Activated T-helper 1 cell treated with anti-CD3 and anti-CD28 coated beads, Interleukin-12 subunit alpha, Interleukin-12 subunit beta, Interleukin-2, Interleukin-4 antibody, amounts not matched to agents 30 ng/mL and 10 ng/mL and 1 ng/mL, durations not matched to agents 14 hours and 24 hours and 36 hours (primary cell): ENCODE results near the gene MFAP2. TPM values are rescaled to one million over a fixed set of nuclear protein-coding genes. Genes with fewer than 3 reads are reported as not detected.

ENCODE experiments used
- DNase-seq: peaks from one replicate; pipeline ENCODE4 v3.0.0; 2021; ENCODE audit warnings: low spot score
- H3K27ac Mint-ChIP-seq: one replicate; pipeline ENCODE4 v1.8.0; 2021; ENCODE audit warnings: mild to moderate bottlenecking, mixed read lengths
- H3K27me3 Mint-ChIP-seq: one replicate; pipeline ENCODE4 v1.8.0; 2022; ENCODE audit warnings: mild to moderate bottlenecking, moderate library complexity, mixed read lengths; ENCODE audit not compliant: insufficient read depth
- H3K36me3 Mint-ChIP-seq: one replicate; pipeline ENCODE4 v1.8.0; 2021; ENCODE audit warnings: low read depth, mixed read lengths
- H3K4me1 Mint-ChIP-seq: one replicate; pipeline ENCODE4 v1.8.0; 2021; ENCODE audit warnings: low read depth, mixed read lengths
- H3K4me3 Mint-ChIP-seq: one replicate; pipeline ENCODE4 v1.8.0; 2021; ENCODE audit warnings: mild to moderate bottlenecking, moderate library complexity, mixed read lengths
- H3K9me3 Mint-ChIP-seq: one replicate; pipeline ENCODE4 v1.8.0; 2021; ENCODE audit warnings: mixed read lengths
- intact Hi-C: fragments of 100-400 bp; cut with micrococcal nuclease; formaldehyde crosslinking; loops from one replicate; pipeline ENCODE4 v1.15.1; 2024
- total RNA-seq: library from RNA; stranded (reverse); gene quantifications from 2 replicates; pipeline ENCODE4 v1.2.3, GENCODE V29; 2022

MFAP2 gene, protein sequence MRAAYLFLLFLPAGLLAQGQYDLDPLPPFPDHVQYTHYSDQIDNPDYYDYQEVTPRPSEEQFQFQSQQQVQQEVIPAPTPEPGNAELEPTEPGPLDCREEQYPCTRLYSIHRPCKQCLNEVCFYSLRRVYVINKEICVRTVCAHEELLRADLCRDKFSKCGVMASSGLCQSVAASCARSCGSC
- not detected in 2 replicates for total RNA-seq

DNA sequence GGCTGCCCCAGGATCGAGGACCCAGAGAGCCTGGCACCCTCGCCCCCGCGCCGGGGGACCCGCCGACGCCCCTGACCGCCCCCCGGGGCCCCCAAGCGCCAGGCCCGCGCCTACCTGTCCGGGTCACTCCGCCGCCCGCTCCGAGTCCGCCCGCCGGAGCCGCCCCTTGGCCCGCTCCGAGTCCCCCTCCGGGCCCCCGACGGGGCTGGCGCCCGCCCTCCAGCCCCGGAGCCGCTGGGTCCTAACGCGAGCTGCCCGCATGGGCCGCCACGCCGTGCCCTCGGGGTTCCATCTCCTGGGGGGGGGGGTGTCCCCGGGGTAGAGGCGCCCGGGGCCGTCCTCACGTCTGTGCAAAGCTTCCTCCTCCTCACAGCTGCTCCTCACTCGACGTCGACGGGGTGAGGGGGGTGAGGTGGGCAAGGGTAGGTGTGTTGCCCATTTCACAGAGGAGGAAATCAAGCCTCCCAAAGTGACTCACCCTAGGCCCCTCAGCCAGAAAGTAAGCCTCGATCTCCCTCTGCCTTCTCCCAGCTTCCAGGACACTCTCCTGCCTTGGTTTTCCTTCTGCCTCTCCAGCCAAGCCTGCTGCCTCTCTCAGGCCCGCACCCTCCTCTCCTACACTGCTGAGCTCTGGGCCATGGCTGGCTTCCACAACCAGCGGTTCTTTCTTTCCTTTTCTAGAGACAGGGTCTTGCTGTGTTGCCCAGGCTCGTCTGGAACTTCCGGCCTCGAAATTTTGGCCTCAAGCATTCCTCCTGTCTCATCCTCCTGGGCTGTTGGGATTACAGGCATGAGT lies at the start of gene MFAP2:
Gene MFAP2, minus strand, starts transcription at position 148 of the 796 bp plus-strand sequence. CDS start 2,347 bp downstream, outside the sequence.
- no peak for DNase-seq
- no peaks in the 10 kb centered on the region for H3K9me3 Mint-ChIP-seq
- H3K4me1 Mint-ChIP-seq: no peaks in the 10 kb centered on the region
- peak within 1 kb of the TSS; percentile 9 for H3K4me3 Mint-ChIP-seq
- peaks cover 33% of the 10 kb centered on the region for H3K27me3 Mint-ChIP-seq
- intact Hi-C loops: no loop called here
- no peak within 1 kb of the TSS for H3K27ac Mint-ChIP-seq
- H3K36me3 Mint-ChIP-seq: peaks cover 2% of the 10 kb centered on the region

DNA sequence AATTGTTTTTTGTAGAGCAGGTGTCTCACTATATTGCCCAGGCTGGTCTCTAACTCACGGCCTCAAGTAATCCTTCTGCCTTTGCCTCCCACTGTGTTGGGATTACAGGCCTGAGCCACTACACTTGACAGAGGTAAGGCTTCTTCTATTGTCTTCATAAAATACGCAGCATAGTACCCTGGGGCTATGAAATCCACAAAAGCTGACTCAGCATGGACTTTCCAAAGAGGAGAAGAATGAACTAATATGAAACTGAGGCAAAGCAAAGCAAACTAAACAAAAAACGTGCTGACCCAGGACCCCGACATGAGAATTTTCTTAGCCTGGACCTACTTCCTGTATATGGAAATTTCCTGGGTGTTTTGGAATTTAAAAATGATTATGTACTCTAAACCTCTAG lies 49.8 kb upstream of the MFAP2 start:
- Mint-ChIP-seq H3K4me3 (no peak overlapping the region), H3K27ac (no peak overlapping the region), H3K4me1 (no peaks in the 10 kb centered on the region), H3K9me3 (no peaks in the 10 kb centered on the region), H3K36me3 (peaks cover 25% of the 10 kb centered on the region), H3K27me3 (no peaks in the 10 kb centered on the region)
- intact Hi-C loops: no loop called here
- DNase-seq: no peak

DNA sequence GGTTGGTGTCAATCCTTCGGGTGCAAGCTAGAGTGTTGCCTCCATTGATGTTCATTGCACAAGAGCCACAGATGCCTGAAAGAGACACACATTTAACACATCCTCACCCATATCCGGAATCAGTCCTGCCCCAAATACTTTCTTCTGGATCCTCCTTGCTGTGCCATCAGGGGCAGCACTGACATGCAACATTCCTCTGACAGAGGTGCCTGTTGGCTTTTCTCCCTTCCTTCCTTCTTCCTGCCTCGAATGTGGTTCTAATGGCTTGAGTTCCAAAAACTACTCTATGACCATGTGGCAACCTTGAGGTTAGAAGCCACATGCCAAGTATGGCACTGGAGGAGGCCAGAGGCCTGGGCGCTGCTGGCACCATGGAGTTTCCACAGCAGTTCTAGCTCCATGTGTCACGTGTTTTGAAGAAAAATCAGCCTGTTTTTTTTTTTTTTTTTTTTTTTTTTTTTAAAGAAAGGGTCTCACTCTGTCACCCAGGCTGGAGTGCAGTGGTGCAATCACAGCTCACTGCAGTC lies 48.3 kb upstream of the MFAP2 start:
- intact Hi-C loops: no loop called here
- Mint-ChIP-seq H3K27ac (no peak overlapping the region), H3K36me3 (peaks cover 33% of the 10 kb centered on the region), H3K4me1 (no peaks in the 10 kb centered on the region), H3K4me3 (no peak overlapping the region), H3K27me3 (no peaks in the 10 kb centered on the region), H3K9me3 (no peaks in the 10 kb centered on the region)
- no peak for DNase-seq

DNA sequence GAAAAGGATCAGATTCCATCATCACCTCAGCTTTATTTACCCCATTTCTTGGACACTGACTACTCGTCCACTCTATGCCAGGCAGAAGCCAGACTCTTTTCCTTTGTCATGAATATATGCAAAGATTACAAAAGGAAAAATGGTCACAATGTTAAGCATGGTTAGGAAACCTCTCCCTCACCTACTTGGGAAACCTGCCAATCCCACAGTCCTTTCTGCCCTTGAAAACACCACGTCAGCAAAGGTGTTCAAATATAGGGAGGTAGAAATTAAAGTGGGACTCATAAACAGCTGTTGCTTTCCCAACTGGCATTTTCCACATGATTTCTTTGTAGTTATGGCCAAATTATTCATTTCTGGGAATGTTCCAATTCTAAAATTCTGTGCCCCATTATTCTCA lies 47.5 kb upstream of the MFAP2 start:
- H3K4me3 Mint-ChIP-seq: no peak overlapping the region
- no peaks in the 10 kb centered on the region for H3K9me3 Mint-ChIP-seq
- no peaks in the 10 kb centered on the region for H3K27me3 Mint-ChIP-seq
- H3K4me1 Mint-ChIP-seq: peaks cover 5% of the 10 kb centered on the region
- H3K27ac Mint-ChIP-seq: no peak overlapping the region
- no peak for DNase-seq
- intact Hi-C loops: no loop called here
- H3K36me3 Mint-ChIP-seq: peaks cover 33% of the 10 kb centered on the region

DNA sequence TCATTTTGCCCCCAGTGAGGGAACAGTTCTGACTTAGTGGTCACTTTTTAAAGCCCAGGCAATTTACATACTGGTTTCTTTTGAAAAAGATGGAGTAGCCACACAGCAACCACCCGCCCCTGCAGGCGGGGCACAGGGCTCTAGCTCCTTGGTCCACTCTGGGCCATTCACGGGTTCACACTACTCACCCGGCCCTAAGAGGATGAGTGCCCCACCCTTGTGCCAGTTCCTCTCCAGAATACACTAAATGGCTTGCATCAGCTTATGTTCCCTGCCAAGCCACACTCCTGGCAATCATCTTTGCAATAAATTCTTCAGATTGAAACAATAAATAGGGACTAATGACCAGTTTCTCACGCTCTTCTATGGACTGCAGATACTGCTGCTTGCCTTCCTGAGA lies 47.0 kb upstream of the MFAP2 start:
- H3K36me3 Mint-ChIP-seq: peaks cover 33% of the 10 kb centered on the region
- no peak overlapping the region for H3K4me3 Mint-ChIP-seq
- no peaks in the 10 kb centered on the region for H3K9me3 Mint-ChIP-seq
- no peak overlapping the region for H3K27ac Mint-ChIP-seq
- H3K4me1 Mint-ChIP-seq: peaks cover 8% of the 10 kb centered on the region
- no peak for DNase-seq
- no peaks in the 10 kb centered on the region for H3K27me3 Mint-ChIP-seq
- intact Hi-C loops: no loop called here

DNA sequence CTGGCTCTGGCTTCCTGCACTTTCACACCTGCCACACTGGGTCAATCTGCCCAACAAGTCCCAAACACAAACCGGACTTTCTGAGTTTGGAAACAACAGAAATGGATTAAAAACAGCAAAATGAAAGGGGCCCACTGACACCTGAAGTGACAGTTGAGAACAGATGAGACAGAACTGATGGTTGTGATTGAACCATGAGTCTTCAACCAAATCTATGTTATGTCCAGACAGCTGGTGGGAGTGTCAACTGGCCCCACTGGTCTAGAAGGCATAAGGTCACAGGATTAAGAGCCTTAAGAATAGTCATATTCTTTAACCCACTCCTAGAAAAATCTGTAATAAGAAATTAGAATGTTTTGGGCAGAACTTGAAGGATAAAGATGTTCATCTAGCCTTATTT lies 44.3 kb upstream of the MFAP2 start:
- intact Hi-C loops: no loop called here
- no peaks in the 10 kb centered on the region for H3K27me3 Mint-ChIP-seq
- H3K36me3 Mint-ChIP-seq: peaks cover 46% of the 10 kb centered on the region
- no peak overlapping the region for H3K27ac Mint-ChIP-seq
- no peak for DNase-seq
- no peak overlapping the region for H3K4me3 Mint-ChIP-seq
- peaks cover 10% of the 10 kb centered on the region for H3K4me1 Mint-ChIP-seq
- no peaks in the 10 kb centered on the region for H3K9me3 Mint-ChIP-seq

DNA sequence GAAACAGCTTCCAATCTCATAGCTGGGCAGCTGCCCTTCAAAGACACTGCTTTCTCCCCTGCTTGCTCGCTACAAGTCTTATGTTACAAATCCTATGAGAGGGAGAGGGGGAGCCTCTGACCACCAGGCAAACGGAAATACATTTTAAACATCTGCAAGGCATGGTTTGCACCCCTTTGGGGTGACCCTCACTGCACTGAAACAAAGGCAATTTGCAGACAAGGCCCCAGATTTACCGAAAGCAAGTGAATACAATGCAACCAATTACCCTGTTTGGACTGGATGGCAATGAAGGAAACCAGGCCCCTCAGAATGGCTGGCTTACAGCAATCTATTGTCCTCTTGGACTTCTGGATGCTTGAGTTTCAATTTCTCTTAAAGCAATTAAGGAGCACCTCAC lies 43.2 kb upstream of the MFAP2 start:
- H3K36me3 Mint-ChIP-seq: peaks cover 49% of the 10 kb centered on the region

DNA sequence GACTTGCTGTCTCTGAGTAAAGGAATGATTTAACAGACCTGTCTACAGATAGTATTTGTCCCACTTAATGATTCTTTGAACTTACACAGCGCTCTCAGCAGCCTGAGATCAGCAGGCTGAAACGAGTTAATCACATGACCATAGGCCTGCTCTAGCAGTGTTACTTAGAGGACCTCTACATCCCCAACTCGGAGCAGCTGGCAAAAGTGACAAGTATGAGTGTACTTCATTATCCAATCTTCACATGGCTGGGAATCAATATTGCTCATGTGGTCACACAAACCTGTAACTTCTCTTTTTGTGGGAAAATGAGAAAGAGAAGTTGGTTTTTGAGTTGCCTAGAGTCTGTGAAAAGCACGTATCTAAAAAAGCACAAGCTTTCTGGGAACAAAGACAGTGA lies 42.7 kb upstream of the MFAP2 start:
- intact Hi-C loops: no loop called here
- peaks cover 48% of the 10 kb centered on the region for H3K36me3 Mint-ChIP-seq

More for the DNA sequence above, 43.2 kb upstream of the MFAP2 start:
- intact Hi-C loops: no loop called here
- no peak for DNase-seq
- Mint-ChIP-seq H3K9me3 (no peaks in the 10 kb centered on the region), H3K4me1 (peaks cover 21% of the 10 kb centered on the region), H3K27me3 (no peaks in the 10 kb centered on the region), H3K27ac (no peak overlapping the region), H3K4me3 (no peak overlapping the region)

DNA sequence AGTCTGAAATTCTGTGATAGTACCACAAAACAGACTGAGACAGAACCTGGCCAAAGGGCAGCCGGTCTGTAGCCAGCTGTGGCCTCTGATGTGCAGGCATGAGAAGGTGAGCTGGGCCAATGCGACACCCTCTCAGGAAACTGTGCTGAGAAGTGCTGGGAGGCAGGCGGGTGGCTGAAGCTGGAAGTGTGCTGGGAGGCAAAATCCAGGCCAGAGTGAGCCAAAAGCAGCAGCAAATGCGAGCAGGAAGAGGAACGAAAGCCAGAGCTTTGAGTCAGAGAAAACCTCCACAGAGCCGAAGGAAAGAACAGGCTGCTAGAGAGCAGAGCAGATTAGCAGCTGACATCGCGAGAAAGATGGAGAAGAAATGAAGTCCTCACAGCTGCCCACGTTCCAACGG lies 41.5 kb upstream of the MFAP2 start:
- intact Hi-C loops: no loop called here
- DNase-seq: no peak
- H3K36me3 Mint-ChIP-seq: peaks cover 40% of the 10 kb centered on the region
- no peaks in the 10 kb centered on the region for H3K27me3 Mint-ChIP-seq
- H3K27ac Mint-ChIP-seq: no peak overlapping the region
- no peaks in the 10 kb centered on the region for H3K9me3 Mint-ChIP-seq
- peaks cover 21% of the 10 kb centered on the region for H3K4me1 Mint-ChIP-seq
- H3K4me3 Mint-ChIP-seq: no peak overlapping the region

More for the DNA sequence above, 42.7 kb upstream of the MFAP2 start:
- no peaks in the 10 kb centered on the region for H3K9me3 Mint-ChIP-seq
- no peaks in the 10 kb centered on the region for H3K27me3 Mint-ChIP-seq
- no peak for DNase-seq
- H3K27ac Mint-ChIP-seq: no peak overlapping the region
- no peak overlapping the region for H3K4me3 Mint-ChIP-seq
- H3K4me1 Mint-ChIP-seq: peaks cover 21% of the 10 kb centered on the region

DNA sequence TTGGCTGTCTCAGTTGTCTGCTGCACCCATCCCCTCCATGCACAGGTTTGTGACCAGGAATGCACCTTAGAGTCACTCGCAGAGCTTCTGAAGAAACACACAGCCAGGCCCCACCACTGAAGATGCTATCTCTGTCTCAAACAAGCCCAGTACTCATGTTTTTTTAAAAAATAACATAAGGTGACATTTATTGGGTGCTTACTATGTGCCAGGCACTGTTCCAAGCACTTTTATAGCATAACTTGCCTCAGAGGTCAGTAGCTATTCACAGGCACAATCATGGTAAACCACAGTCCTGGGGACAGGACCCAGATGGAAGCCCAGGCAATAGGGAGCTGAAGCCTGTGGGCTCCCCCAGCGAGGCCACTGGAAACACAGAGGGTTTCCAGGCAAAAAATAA lies 40.1 kb upstream of the MFAP2 start:
- H3K9me3 Mint-ChIP-seq: no peaks in the 10 kb centered on the region
- no peaks in the 10 kb centered on the region for H3K27me3 Mint-ChIP-seq
- no peak overlapping the region for H3K4me3 Mint-ChIP-seq
- intact Hi-C loops: no loop called here
- H3K27ac Mint-ChIP-seq: no peak overlapping the region
- H3K36me3 Mint-ChIP-seq: peaks cover 39% of the 10 kb centered on the region
- DNase-seq: no peak
- H3K4me1 Mint-ChIP-seq: peaks cover 21% of the 10 kb centered on the region

DNA sequence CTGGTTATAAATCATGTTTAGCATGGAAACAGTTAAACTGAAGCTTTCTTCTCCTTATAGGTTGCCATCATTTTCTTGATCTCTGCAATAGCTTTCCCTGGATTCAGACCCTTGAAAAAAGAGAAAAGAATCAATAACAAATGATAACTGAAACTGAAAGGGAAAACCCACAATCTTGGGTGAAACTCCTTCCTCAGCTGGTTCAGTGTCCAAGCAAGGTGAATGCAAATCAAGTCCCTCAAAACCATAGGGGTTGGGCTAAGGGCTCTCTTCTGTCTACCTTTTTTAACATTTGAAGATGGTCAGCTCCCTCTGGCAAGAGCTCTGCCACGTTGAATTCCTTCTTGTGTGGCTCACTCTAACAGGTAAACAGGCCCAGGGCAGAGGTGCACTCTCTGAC lies 38.4 kb upstream of the MFAP2 start:
- Mint-ChIP-seq H3K27ac (no peak overlapping the region), H3K4me3 (no peak overlapping the region), H3K4me1 (peaks cover 26% of the 10 kb centered on the region), H3K9me3 (no peaks in the 10 kb centered on the region), H3K27me3 (no peaks in the 10 kb centered on the region), H3K36me3 (peaks cover 31% of the 10 kb centered on the region)
- intact Hi-C loops: no loop called here
- DNase-seq: no peak

DNA sequence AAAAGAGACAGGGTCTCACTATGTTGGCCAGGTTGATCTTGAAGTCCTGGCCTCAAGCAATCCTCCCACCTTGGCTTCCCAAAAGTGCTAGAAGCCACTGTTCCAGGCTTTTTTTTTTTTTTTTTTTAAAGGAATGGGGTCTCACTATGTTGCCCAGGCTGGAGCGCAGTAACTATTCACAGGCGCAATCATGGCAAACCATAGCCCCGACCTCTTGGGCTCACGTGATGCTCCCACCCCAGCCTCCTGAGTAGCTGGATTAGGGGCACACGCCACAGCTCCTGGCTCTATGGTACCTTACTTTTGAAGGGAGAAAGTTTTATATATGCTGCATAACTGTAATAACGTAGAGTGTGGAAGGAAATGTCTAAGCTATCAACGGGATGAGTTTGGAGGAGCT lies 37.0 kb upstream of the MFAP2 start:
- intact Hi-C loops: no loop called here
- Mint-ChIP-seq H3K27me3 (peaks cover 4% of the 10 kb centered on the region), H3K9me3 (no peaks in the 10 kb centered on the region), H3K4me3 (no peak overlapping the region), H3K36me3 (peaks cover 28% of the 10 kb centered on the region), H3K4me1 (peaks cover 18% of the 10 kb centered on the region), H3K27ac (no peak overlapping the region)
- no peak for DNase-seq

DNA sequence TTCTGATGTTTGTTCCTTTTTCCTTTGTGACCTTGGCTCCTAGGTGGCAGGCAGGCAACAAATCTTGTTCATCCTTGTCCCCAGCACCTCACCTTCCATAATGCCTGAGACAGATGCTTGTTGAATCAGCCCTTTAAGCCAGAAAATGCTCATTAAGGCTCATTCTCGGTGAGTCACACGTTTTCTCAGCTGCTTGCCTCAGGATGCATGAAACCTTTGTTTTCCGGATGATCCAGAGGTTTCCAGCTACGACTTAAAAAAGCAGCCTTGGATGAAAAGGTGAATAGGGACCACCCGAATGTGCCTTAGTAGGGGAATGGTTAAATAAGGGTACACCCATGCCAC lies 35.9 kb upstream of the MFAP2 start:
- no peak overlapping the region for H3K27ac Mint-ChIP-seq
- H3K4me3 Mint-ChIP-seq: no peak overlapping the region
- H3K9me3 Mint-ChIP-seq: no peaks in the 10 kb centered on the region

More for the DNA sequence above, 35.9 kb upstream of the MFAP2 start:
- peaks cover 22% of the 10 kb centered on the region for H3K36me3 Mint-ChIP-seq
- intact Hi-C loops: no loop called here
- DNase-seq: no peak
- H3K27me3 Mint-ChIP-seq: peaks cover 4% of the 10 kb centered on the region
- H3K4me1 Mint-ChIP-seq: peaks cover 22% of the 10 kb centered on the region
